ENCODE results near the gene BAIAP3.

BAIAP3 gene

GRCh38 chr16:1343428-1344242 lies 10.2 kb downstream of the BAIAP3 start:
- Histone ChIP-seq H3K4me3 (ENCODE audit: low read length) (peak overlapping the region; percentile 56), H3K79me2 (ENCODE audit: control insufficient read depth, low read length) (no peaks in the 10 kb centered on the region), H4K20me1 (ENCODE audit: control insufficient read depth, insufficient read depth, low read depth, low read length) (peaks cover 4% of the 10 kb centered on the region; the same call in 1 of the 2 replicates), H3K4me2 (ENCODE audit: low read length) (peak overlapping the region; percentile 79), H3K9me3 (ENCODE audit: control insufficient read depth, insufficient read depth, low read length) (peaks cover 6% of the 10 kb centered on the region; the same call in 1 of the 2 replicates), H3K27me3 (ENCODE audit: control insufficient read depth, low read length) (no peaks in the 10 kb centered on the region), H3K9me2 (replicated peaks; ENCODE audit: control insufficient read depth, low read length) (no peaks in the 10 kb centered on the region), H3K36me3 (ENCODE audit: control insufficient read depth, low read length) (peaks cover 2% of the 10 kb centered on the region; the same call in 1 of the 2 replicates), H3K4me1 (ENCODE audit: control insufficient read depth, low read length) (peaks cover 23% of the 10 kb centered on the region), H3F3A (ENCODE audit: control insufficient read depth, insufficient read depth) (no peaks in the 10 kb centered on the region), H3K27ac (ENCODE audit: low read depth, low read length) (no peak overlapping the region)
- TF ChIP-seq, protein P1, sequence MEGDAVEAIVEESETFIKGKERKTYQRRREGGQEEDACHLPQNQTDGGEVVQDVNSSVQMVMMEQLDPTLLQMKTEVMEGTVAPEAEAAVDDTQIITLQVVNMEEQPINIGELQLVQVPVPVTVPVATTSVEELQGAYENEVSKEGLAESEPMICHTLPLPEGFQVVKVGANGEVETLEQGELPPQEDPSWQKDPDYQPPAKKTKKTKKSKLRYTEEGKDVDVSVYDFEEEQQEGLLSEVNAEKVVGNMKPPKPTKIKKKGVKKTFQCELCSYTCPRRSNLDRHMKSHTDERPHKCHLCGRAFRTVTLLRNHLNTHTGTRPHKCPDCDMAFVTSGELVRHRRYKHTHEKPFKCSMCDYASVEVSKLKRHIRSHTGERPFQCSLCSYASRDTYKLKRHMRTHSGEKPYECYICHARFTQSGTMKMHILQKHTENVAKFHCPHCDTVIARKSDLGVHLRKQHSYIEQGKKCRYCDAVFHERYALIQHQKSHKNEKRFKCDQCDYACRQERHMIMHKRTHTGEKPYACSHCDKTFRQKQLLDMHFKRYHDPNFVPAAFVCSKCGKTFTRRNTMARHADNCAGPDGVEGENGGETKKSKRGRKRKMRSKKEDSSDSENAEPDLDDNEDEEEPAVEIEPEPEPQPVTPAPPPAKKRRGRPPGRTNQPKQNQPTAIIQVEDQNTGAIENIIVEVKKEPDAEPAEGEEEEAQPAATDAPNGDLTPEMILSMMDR (IDR thresholded peaks at IDR 0.05; ENCODE audit: low read depth, low read length, poor library complexity, severe bottlenecking), result no peak
- no peak for TF ChIP-seq EZH2phosphoT487 (IDR thresholded peaks at IDR 0.05; ENCODE audit: borderline replicate concordance, low read length)

- Histone ChIP-seq H3K4me1 (ENCODE audit: control insufficient read depth, low read length) (peaks cover 23% of the 10 kb centered on the region), H3K4me3 (ENCODE audit: low read length) (no peak overlapping the region), H3K4me2 (ENCODE audit: low read length) (no peak overlapping the region), H3K27me3 (ENCODE audit: control insufficient read depth, low read length) (no peaks in the 10 kb centered on the region), H4K20me1 (ENCODE audit: control insufficient read depth, insufficient read depth, low read depth, low read length) (peaks cover 4% of the 10 kb centered on the region; the same call in 1 of the 2 replicates), H3K9me3 (ENCODE audit: control insufficient read depth, insufficient read depth, low read length) (peaks cover 6% of the 10 kb centered on the region; the same call in 1 of the 2 replicates), H3K36me3 (ENCODE audit: control insufficient read depth, low read length) (peaks cover 10% of the 10 kb centered on the region; the same call in 1 of the 2 replicates), H3K27ac (ENCODE audit: low read depth, low read length) (no peak overlapping the region), H3F3A (ENCODE audit: control insufficient read depth, insufficient read depth) (no peaks in the 10 kb centered on the region), H3K79me2 (ENCODE audit: control insufficient read depth, low read length) (no peaks in the 10 kb centered on the region), H3K9me2 (replicated peaks; ENCODE audit: control insufficient read depth, low read length) (no peaks in the 10 kb centered on the region)
- no peak for TF ChIP-seq EZH2phosphoT487 (IDR thresholded peaks at IDR 0.05; ENCODE audit: borderline replicate concordance, low read length)
- TF ChIP-seq, protein P1 (IDR thresholded peaks at IDR 0.05; ENCODE audit: low read depth, low read length, poor library complexity, severe bottlenecking), result no peak
Measured at GRCh38 chr16:1344499-1344898, 11.1 kb downstream of the BAIAP3 start.

DNA sequence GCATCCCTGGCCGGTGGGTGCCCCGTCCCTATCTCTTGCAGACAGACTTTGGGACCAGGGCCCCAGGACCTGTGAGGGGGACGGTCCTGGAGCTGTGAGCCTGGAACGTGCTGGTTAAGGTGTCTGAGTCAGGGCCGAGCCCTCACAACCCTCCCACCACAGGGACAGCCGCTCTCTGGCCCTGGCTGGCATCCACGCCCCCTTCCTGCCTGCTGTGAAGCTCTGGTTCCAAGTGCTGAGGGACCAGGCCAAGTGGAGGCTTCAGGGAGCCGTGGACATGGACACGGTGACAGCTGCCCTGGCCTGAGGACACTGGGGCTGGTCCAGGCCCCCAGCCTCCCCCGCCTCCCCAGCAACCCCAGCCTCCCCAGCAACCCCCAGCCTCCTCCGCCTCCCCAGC lies 11.6 kb downstream of the BAIAP3 start:
- Histone ChIP-seq H3K27ac (ENCODE audit: low read depth, low read length) (no peak overlapping the region), H3K79me2 (ENCODE audit: control insufficient read depth, low read length) (no peaks in the 10 kb centered on the region), H4K20me1 (ENCODE audit: control insufficient read depth, insufficient read depth, low read depth, low read length) (peaks cover 4% of the 10 kb centered on the region; the same call in 1 of the 2 replicates)

More for the DNA sequence above, 11.6 kb downstream of the BAIAP3 start:
- TF ChIP-seq, protein P1 (IDR thresholded peaks at IDR 0.05; ENCODE audit: low read depth, low read length, poor library complexity, severe bottlenecking), result no peak
- no peak for TF ChIP-seq EZH2phosphoT487 (IDR thresholded peaks at IDR 0.05; ENCODE audit: borderline replicate concordance, low read length)
- H3K9me3 ChIP-seq (ENCODE audit: control insufficient read depth, insufficient read depth, low read length), result peaks cover 2% of the 10 kb centered on the region; the same call in 1 of the 2 replicates
- H3K4me2 ChIP-seq (ENCODE audit: low read length), result no peak overlapping the region
- no peak overlapping the region for H3K4me3 ChIP-seq (ENCODE audit: low read length)
- H3K27me3 ChIP-seq (ENCODE audit: control insufficient read depth, low read length), result no peaks in the 10 kb centered on the region
- peaks cover 13% of the 10 kb centered on the region; the same call in 1 of the 2 replicates for H3K36me3 ChIP-seq (ENCODE audit: control insufficient read depth, low read length)
- peaks cover 23% of the 10 kb centered on the region for H3K4me1 ChIP-seq (ENCODE audit: control insufficient read depth, low read length)
- no peaks in the 10 kb centered on the region for H3F3A ChIP-seq (ENCODE audit: control insufficient read depth, insufficient read depth)
- no peaks in the 10 kb centered on the region for H3K9me2 ChIP-seq (replicated peaks; ENCODE audit: control insufficient read depth, low read length)

Data from DOHH2 (cell line).